CD4-positive, alpha-beta T cell treated with Interleukin-2 at 100 ng/mL for 4 hours (primary cell): ENCODE results near the gene LIMD2.
A peak's percentile ranks its signal among the peaks of the same experiment; 100 is the strongest.

Experiments used
- DNase-seq: peaks from one replicate; pipeline ENCODE4 v3.0.0-alpha.2; 2020; ENCODE audit warnings: low spot score

LIMD2 gene

DNA sequence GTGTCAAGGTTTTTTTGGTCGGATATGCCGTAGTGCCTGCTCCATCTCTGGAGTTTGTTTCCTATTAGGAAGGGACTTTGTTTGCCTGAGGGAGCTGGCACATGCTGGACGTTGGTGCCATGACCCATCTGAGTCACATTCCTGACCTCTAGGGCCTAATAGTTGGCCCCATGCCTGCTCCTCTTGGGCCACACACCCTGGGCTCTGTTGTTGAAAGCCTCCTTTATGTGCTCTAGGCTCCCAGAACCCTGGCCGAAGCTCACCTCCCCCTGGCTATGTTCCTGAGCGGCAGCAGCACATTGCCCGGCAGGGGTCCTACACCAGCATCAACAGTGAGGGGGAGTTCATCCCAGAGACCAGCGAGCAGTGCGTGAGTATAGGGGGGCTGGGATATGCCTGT lies 18.4 kb downstream of the LIMD2 start:
- DNase-seq, result no peak

DNA sequence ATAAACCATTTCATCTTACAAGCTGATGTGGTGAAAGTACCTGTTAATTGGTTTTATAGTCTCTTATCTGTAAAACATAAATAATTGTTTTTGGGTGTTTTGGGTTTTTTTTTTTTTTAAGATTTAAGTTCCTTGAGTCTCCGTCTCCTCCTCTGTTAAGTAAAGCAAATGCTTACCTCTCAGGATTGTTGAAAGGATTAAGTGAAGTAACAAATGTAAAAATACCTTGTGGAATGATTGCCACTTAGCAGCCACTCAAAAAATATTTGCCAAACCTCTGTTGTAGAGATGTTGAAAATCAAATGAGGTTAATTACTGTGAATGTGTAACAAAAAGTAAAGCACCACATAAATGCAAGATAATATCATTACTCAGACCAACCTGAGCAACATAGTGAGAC lies 19.2 kb downstream of the LIMD2 start:
- DNase-seq, result no peak

DNA sequence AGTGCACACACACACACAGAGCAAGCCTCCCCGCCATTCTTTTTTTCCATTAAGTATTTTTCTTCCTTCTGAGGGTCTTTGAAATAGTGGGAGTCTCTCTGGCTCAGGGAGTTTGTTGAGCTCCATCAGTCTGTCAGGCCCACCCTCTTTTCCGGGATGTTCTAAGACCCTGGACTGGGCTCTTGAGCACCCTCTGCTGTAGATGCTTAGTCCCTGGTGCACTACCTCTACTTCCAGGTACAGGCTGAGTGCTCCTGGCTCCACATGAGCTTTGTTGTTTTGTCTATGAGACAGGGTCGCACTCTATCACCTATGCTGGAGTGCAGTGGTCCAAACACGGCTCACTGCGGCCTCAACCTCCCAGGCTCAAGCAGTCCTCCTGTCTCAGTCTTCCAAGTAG lies 20.7 kb downstream of the LIMD2 start:
- no peak for DNase-seq

GRCh38 chr17:63676584-63676983 lies 23.3 kb downstream of the LIMD2 start:
- DNase-seq, result no peak

DNA sequence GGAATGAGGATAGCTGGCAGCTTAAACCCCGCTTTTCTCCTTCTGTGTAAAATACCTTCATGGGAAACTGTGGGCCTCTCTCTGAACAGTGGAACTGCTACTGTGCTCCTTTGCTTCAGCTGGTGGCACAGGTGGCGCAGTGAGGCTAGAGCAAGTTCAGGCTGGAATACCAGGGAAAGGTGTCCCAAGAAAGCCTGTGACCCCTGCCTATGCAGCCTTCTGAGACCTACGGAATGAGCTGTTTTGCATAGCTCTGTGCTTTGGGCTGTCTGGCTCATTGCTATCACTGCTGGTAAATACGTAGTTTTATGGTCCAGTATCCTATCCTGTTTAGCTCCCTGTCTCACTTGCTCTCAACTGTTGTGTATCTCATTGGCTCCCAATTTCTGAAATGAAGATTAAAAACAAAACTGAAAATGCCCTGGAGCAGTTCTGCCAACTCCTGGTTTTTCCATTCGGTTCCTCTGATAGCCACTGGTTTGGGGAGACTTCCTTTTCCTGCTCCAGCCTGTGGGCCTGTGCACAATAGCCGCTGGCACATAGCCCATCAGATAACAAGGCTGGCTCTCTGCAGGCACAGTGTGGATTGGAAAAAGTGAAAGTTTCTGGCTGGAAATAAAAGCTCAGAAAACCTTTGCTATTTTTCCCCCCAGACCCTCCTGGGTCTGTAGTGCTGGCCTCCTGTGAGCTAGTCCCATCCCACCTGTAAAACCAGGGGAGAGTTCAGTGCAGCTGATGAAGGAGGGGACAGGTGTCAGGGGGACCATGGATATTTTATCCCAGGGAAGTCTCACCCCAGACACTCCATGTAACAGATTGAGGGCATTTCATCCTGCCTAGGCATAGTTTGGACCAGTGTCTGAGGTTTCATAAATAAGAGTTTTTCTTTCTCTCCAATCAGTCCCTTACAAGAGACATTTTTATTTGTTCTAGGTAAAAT lies 24.0 kb downstream of the LIMD2 start:
- DNase-seq, result no peak

DNA sequence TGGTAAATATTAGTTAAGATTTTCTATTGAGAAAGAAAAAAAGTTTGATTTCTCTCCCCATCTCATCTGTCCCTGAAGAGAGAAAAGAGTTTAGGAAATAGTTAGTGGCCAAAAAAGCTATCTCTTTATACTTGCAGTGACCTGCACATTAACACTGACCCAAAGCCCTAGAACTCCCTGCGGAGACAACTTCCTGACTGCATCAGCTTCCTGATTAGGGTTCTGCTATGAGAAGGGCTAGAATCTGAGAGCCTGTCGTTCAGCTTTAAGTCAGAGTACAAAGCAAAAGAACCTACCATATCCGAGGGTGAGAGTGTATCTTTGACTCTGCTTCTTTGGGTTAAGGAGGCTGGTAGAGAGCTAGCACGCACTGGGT lies 24.7 kb downstream of the LIMD2 start:
- DNase-seq, result no peak

GRCh38 chr17:63672856-63673255 lies 27.1 kb downstream of the LIMD2 start:
- DNase-seq, result no peak

GRCh38 chr17:63665527-63666214 lies 34.3 kb downstream of the LIMD2 start:
- DNase-seq, result peak; percentile 7

DNA sequence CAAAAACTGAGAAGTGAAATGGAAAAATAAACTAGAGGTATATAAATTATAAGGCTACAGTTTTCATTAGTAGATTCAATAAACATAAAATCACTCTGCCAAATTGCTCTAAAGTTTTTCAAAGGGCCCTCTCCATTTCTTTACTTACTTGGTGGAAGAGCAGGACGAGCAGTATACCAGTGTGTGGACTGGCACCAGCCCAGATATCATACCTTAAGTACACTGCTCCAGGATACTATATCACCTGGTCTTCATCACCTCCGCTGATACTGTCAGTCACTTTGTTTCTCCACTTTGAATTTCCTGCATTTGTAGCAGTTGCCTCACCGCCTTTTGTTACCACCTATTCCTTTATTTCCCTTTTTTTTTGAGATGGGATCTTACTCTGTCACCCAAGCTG lies 40.1 kb downstream of the LIMD2 start:
- DNase-seq, result no peak

- no peak for DNase-seq
Measured at GRCh38 chr17:63658366-63658765, 41.6 kb downstream of the LIMD2 start.

DNA sequence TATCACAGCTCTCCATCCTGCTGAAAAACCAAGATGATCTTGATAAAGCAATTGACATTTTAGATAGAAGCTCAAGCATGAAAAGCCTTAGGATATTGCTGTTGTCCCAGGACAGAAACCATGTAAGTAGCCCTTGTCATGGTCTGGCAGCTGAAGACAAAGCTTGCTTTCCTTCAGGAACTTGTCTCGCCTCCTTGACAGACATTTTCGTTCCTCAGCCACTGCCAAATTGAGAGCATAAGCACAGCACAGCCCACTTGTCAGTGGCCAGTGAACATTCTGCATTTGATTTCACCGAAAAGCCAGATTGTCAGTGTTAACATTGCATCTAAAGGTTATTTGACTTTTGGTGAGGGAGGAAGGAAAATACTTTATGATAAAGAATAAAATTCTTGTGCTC lies 42.1 kb downstream of the LIMD2 start:
- no peak for DNase-seq

DNA sequence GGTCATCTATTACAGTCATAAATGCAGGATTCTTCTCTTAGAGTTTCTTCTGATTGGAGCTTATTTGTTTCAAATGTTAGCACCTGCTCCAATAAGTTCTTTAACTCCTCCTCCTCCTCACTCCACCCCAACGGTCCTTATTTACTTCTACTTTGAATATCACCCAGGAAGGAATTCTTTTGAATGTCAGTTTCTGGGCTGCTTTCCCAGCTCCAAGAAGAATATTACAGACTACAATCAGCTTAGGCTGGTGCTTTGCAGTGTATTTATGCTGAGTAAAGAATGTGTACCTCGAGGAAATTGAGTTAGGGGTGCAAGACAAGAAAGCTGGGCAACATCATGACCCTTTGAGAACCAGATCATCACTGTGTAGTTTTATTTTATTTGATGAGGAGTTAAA lies 46.9 kb downstream of the LIMD2 start:
- no peak for DNase-seq

DNA sequence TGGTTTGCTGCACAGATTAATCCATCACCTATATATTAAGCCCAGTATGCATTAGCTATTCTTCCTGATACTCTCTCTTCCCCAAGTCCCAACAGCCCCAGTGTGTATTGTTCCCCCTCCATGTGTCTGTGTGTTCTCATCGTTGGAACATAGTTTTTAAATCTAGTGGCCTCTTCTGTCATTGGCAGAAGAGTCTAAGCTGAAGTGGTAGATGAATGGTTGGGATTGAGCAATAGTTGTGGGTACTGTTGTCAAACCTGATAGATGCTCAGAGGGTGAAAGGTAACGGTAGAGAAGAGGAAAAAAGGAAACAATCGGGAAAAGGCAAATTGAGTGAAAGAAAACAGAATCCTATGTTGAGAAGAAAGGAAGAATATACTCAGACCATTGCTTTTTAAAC lies 47.8 kb downstream of the LIMD2 start:
- no peak for DNase-seq

GRCh38 chr17:63649813-63650212 lies 50.1 kb downstream of the LIMD2 start:
- no peak for DNase-seq

GRCh38 chr17:63647936-63648335 lies 52.0 kb downstream of the LIMD2 start:
- DNase-seq, result no peak

- DNase-seq, result no peak
Measured at GRCh38 chr17:63647065-63647725, 52.7 kb downstream of the LIMD2 start.

- DNase-seq, result no peak
Measured at GRCh38 chr17:63646488-63646806, 53.5 kb downstream of the LIMD2 start.
